Keratinocyte (primary cell): Measurements from ENCODE around the gene SWT1. TPM values are rescaled to one million over a fixed set of nuclear protein-coding genes. Genes with fewer than 3 reads are reported as not detected.

Experiments
- DNase-seq: peaks from one replicate; pipeline ENCODE4 v3.0.0-alpha.2; 2011; ENCODE audit warnings: low read depth, missing footprints, low spot score
- FAIRE-seq: peaks from 2 replicates; lab custom pipeline; 2011; peaks lifted over from hg19 to GRCh38; lab: Jason Lieb, UNC
- H2AFZ ChIP-seq: 2 replicates; pipeline ENCODE4 v1.6.0; 2012; ENCODE audit warnings: low read length, control low read depth, inconsistent platforms; ENCODE audit not compliant: control insufficient read depth
- H3K27ac ChIP-seq: 2 replicates; pipeline ENCODE4 v1.5.1; 2011; ENCODE audit warnings: low read length; ENCODE audit not compliant: control insufficient read depth, insufficient read depth
- H3K27me3 ChIP-seq: 3 replicates; pipeline ENCODE4 v1.6.0; 2011; ENCODE audit warnings: low read length; ENCODE audit not compliant: control insufficient read depth, insufficient read depth; ENCODE audit errors: extremely low read depth
- H3K36me3 ChIP-seq, 2 experiments: 2 replicates in 1 of 2; 3 replicates in 1 of 2; pipeline ENCODE4 v1.5.1; 2011; ENCODE audit warnings: low read length in 2 of 2, mild to moderate bottlenecking in 1 of 2; ENCODE audit not compliant: control insufficient read depth in 2 of 2, insufficient read depth in 2 of 2; ENCODE audit errors: extremely low read depth in 1 of 2
- H3K4me1 ChIP-seq: 3 replicates; pipeline ENCODE4 v1.5.1; 2011; ENCODE audit warnings: low read length; ENCODE audit not compliant: control insufficient read depth, insufficient read depth; ENCODE audit errors: extremely low read depth
- H3K4me2 ChIP-seq: 3 replicates; pipeline ENCODE4 v1.6.0; 2011; ENCODE audit warnings: low read depth, low read length; ENCODE audit not compliant: control insufficient read depth, insufficient read depth; ENCODE audit errors: extremely low read depth
- H3K4me3 ChIP-seq, 3 experiments: fragments of 200-600 bp in 1 of 3; sonication (generic) in 1 of 3; 2 replicates in 2 of 3; 3 replicates in 1 of 3; pipeline ENCODE4 v1.5.1; 2011 to 2016; ENCODE audit warnings: low read length in 3 of 3, mild to moderate bottlenecking in 3 of 3, control low read depth in 2 of 3, inconsistent platforms in 1 of 3, low read depth in 1 of 3, mixed read lengths in 1 of 3, mixed run types in 1 of 3, moderate library complexity in 1 of 3; ENCODE audit not compliant: control insufficient read depth in 2 of 3, insufficient read depth in 2 of 3; ENCODE audit errors: extremely low read depth in 1 of 3
- H3K79me2 ChIP-seq: 2 replicates; pipeline ENCODE4 v1.6.0; 2012; ENCODE audit warnings: low read length; ENCODE audit not compliant: control insufficient read depth, insufficient read depth
- H3K9ac ChIP-seq: 3 replicates; pipeline ENCODE4 v1.6.0; 2011; ENCODE audit warnings: low read length; ENCODE audit not compliant: control insufficient read depth, insufficient read depth; ENCODE audit errors: extremely low read depth
- H3K9me1 ChIP-seq: 3 replicates; pipeline ENCODE4 v1.6.0; 2011; ENCODE audit warnings: low read length; ENCODE audit not compliant: control insufficient read depth, insufficient read depth; ENCODE audit errors: extremely low read depth
- H3K9me3 ChIP-seq: 2 replicates; pipeline ENCODE4 v1.5.1; 2012; ENCODE audit warnings: low read depth, low read length; ENCODE audit not compliant: control insufficient read depth
- H4K20me1 ChIP-seq: 3 replicates; pipeline ENCODE4 v1.6.0; 2011; ENCODE audit warnings: low read length; ENCODE audit not compliant: control insufficient read depth, insufficient read depth; ENCODE audit errors: extremely low read depth
- EZH2 ChIP-seq: IDR thresholded peaks from one replicate; pipeline ENCODE4 v1.6.1; 2012; ENCODE audit warnings: inconsistent platforms, mild to moderate bottlenecking, low read length, moderate library complexity
- dilution Hi-C: fragments of 300-500 bp; cut with MboI; formaldehyde crosslinking; loops from one replicate; pipeline ENCODE4 v1.7.0; 2020; ENCODE audit warnings: low sequenced_read_pairs; ENCODE audit not compliant: extremely low pct_ligation_motif_present
- polyA plus RNA-seq, 5 experiments: library from polyadenylated mRNA; depleted of rRNA in 3 of 5; stranded (reverse) in 3 of 5; stranded (forward) in 1 of 5; unstranded in 1 of 5; fragments of >200 nt; gene quantifications; 1 replicate in 1 of 5; 2 replicates in 3 of 5; 3 replicates in 1 of 5; pipeline versions ENCODE4 v1.2.1 to v1.2.3, GENCODE V29; 2011 to 2012; ENCODE audit warnings: missing spikeins in 2 of 5, low read depth in 1 of 5, low replicate concordance in 1 of 5
- TF ChIP-seq, protein P1 (sequence below), 3 experiments: IDR thresholded peaks in 1 of 3; conservative IDR thresholded peaks in 1 of 3; optimal IDR thresholded peaks in 1 of 3; 2 replicates in 2 of 3; 3 replicates in 1 of 3; pipeline versions ENCODE3 to v1.5.1; 2011; ENCODE audit warnings: low read length in 3 of 3, mild to moderate bottlenecking in 3 of 3, moderate library complexity in 2 of 3, control low read depth in 1 of 3, inconsistent platforms in 1 of 3; ENCODE audit not compliant: insufficient read depth in 2 of 3; ENCODE audit errors: extremely low read depth in 1 of 3

The SWT1 gene
- polyA plus RNA-seq, 1 donor (not counting 4 experiments of a cell fraction or from before 2014, with no cell fraction given) = 2.9 TPM

DNA sequence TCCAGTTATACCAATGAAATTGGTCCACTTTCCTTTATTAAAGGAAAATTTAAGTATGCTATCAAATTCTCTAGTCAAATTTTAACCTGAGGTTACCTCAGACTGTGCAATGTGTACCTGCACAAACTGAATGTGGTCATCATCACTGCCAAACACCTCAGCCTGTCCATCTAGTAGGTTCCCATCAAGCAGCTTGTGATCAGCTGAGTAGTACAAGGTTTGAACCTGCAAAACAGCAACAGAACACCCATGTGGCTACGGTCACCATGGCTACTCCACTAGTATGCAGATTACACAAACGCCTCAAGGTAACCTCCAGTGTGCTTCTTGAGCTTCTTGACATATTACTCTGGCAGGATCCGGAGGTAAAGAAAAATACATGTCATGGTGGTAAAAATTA, 148.5 kb downstream of the SWT1 start:
- Histone ChIP-seq H3K9me1 (no peaks in the 10 kb centered on the region), H3K4me3 (no peak overlapping the region), H4K20me1 (no peaks in the 10 kb centered on the region), H3K9ac (no peak overlapping the region), H2AFZ (no peak overlapping the region), H3K79me2 (peaks cover 14% of the 10 kb centered on the region), H3K36me3 (peaks cover 23 to 26% of the 10 kb centered on the region in 2 experiments), H3K9me3 (no peaks in the 10 kb centered on the region), H3K27me3 (no peaks in the 10 kb centered on the region), H3K4me1 (no peaks in the 10 kb centered on the region), H3K4me2 (no peak overlapping the region), H3K27ac (no peak overlapping the region)
- TF ChIP-seq, protein P1, sequence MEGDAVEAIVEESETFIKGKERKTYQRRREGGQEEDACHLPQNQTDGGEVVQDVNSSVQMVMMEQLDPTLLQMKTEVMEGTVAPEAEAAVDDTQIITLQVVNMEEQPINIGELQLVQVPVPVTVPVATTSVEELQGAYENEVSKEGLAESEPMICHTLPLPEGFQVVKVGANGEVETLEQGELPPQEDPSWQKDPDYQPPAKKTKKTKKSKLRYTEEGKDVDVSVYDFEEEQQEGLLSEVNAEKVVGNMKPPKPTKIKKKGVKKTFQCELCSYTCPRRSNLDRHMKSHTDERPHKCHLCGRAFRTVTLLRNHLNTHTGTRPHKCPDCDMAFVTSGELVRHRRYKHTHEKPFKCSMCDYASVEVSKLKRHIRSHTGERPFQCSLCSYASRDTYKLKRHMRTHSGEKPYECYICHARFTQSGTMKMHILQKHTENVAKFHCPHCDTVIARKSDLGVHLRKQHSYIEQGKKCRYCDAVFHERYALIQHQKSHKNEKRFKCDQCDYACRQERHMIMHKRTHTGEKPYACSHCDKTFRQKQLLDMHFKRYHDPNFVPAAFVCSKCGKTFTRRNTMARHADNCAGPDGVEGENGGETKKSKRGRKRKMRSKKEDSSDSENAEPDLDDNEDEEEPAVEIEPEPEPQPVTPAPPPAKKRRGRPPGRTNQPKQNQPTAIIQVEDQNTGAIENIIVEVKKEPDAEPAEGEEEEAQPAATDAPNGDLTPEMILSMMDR (optimal IDR thresholded peaks at IDR 0.05 in 1 of 3, IDR thresholded peaks at IDR 0.05 in 1 of 3, conservative IDR thresholded peaks at IDR 0.05 in 1 of 3; ENCODE audit: extremely low read depth in 1 of 3, insufficient read depth in 2 of 3, low read length in 3 of 3) = no peak
- no peak for TF ChIP-seq EZH2
- DNase-seq (no peak), FAIRE-seq (no peak)
- dilution Hi-C loops = no loop called here

DNA sequence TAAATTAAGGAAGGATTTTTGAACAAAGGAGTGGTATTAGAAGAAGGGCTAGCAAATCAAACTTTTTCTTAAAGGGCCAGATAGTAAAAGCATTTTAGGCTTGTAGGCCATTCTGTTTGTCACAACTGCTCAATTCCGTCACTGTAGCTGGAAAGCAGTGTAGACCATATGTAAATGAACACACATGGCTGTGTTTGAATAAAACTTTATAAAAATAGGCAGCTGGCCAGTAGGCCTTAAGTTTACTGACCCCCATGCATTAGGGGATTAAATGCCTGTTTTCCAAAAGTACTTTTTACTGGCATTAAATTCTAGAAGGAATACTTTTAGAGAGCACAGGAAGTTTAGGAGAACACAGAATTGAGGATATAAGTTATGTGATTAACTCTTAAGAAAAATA, 151.2 kb downstream of the SWT1 start:
- peaks cover 42% of the 10 kb centered on the region for H3K79me2 ChIP-seq
- H3K9me3 ChIP-seq = no peaks in the 10 kb centered on the region
- H3K9me1 ChIP-seq = no peaks in the 10 kb centered on the region
- H3K9ac ChIP-seq = no peak overlapping the region
- dilution Hi-C loops = no loop called here
- no peak overlapping the region for H3K4me3 ChIP-seq
- TF ChIP-seq, protein P1 (optimal IDR thresholded peaks at IDR 0.05 in 1 of 3, IDR thresholded peaks at IDR 0.05 in 1 of 3, conservative IDR thresholded peaks at IDR 0.05 in 1 of 3; ENCODE audit: extremely low read depth in 1 of 3, insufficient read depth in 2 of 3, low read length in 3 of 3) = no peak
- TF ChIP-seq EZH2 = no peak
- H3K36me3 ChIP-seq = peaks cover 15 to 18% of the 10 kb centered on the region in 2 experiments
- no peak for FAIRE-seq
- no peaks in the 10 kb centered on the region for H3K27me3 ChIP-seq
- no peak overlapping the region for H3K4me2 ChIP-seq
- no peak for DNase-seq
- H2AFZ ChIP-seq = no peak overlapping the region
- H3K4me1 ChIP-seq = peaks cover 14% of the 10 kb centered on the region
- H4K20me1 ChIP-seq = peaks cover 11% of the 10 kb centered on the region
- no peak overlapping the region for H3K27ac ChIP-seq
